NCI-H82 treated with DMSO at 0.1 percent for 48 hours (cell line): ENCODE results near the gene FNTB.

Experiments used
- DNase-seq: peaks from one replicate; lab custom pipeline; 2025; ENCODE audit not compliant: unreplicated experiment; lab: John Stamatoyannopoulos, UW

The FNTB gene

DNA sequence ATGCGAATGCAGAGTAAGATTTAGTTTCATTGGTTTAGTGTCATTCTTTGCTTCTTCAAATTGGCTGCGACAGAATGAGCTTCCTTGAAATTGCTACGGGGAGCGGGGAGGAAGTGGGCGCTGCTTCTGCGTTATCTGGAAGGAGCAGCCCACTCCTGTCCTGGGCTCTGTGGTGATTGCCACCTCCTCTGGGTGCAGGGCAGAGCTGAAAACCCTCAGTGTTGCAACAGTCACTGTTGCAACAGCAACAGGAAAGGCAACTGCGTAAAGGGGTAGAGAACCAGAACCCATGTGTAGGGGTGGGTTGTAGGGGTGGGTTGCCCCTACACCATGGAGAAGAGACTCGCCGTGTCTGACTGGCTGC is 57.9 kb downstream of the FNTB start:
- DNase-seq = no peak

DNA sequence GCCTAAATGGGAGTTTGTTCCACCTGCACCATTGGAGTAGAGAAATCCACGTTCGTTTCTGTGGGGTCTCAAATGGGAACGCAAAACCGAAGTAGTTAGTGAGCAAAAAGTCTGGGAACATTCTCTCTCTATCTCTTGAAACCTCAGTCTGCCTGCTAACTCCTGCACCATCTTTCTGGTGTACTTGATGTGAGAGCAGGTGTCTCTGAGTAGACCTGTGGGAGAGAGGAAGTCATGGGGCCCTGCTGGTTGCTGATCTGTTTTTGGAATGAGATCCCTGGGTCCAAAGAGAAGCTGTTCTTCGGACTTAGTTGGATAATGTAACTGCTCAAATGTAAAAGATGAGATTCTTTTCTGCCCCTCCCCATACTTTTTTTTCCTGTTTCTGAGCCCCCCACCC is 58.3 kb downstream of the FNTB start:
- DNase-seq = no peak

DNA sequence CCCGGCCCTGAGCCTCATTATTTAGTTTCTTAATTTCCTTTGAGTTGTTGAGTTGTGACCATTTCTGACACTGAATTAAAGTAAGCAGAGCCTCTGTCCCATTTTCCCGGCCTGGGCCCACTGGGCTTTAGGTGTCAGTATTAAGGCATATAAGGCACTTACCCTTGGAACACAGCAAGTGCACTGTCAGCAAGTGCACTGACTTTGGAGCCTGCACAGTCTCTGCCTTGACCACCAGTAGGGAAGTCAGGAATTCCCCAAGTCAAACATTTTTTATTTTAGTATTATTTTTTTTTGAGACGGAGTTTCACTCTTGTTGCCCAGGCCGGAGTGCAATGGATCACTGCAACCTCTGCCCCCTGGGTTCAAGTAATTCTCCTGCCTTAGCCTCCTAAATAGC is 59.0 kb downstream of the FNTB start:
- no peak for DNase-seq

DNA sequence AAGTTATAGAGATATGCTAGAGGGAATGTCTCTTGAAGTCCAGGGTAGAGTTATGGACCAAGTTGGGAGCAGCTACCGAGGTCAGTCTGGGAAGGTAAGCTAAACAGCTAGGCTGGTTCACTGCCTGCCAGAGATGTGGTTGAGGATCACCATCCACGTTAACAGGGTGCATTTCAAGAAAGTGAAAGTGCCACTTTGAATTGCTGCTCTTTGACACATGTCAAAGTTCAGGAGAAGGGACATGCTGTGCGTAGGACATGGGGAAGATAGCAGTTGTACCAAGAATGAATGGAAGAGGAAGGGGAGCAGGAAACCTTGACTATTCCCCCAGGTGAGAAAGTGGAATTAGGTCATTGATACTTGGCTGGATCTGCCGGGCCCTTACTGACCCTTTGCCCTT is 66.1 kb downstream of the FNTB start:
- no peak for DNase-seq

DNA sequence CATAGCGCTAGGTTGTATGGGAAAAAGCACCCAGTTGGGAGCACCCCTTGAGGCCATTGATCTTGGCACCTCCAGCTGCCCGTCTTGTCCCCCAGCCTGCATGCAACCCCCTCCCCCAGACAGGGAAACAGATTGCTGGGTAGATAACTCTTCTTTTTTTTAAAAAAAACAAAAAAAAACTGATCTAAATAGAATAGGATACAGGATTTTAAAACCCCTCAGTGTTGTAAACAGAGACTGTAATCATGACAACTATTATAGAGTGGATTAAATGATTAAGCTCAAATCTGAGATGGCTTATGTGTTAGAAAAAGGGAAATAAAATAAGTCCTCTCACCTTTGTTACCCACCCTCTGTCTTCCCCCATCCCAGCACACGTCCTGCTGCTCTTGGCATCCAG is 66.8 kb downstream of the FNTB start:
- DNase-seq = no peak

DNA sequence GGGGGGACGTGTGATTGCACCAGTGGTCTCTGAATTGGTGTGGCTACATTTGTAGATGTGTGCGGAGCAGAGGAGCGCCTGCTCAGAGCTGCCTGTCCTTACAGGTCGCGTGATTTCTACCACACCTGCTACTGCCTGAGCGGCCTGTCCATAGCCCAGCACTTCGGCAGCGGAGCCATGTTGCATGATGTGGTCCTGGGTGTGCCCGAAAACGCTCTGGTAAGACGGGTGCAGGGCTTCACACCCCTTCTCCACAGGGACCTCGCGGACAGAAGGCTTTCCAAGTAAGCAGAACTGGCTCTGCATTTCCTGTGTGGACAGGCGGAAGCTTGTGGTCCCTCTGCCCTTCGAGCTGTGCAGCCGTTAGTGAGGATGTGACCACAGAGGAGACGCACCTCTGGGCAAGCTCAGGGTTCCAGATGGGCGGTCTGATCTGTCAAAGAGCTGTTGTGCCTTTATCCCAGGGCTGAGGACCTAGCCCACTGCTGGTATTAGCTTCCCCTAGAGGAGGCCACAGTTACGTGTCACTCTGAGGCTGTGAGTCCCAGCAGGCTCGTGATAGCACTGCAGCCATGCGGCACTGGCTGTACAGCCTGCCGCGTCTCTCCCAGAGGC is 67.9 kb downstream of the FNTB start:
- no peak for DNase-seq

DNA sequence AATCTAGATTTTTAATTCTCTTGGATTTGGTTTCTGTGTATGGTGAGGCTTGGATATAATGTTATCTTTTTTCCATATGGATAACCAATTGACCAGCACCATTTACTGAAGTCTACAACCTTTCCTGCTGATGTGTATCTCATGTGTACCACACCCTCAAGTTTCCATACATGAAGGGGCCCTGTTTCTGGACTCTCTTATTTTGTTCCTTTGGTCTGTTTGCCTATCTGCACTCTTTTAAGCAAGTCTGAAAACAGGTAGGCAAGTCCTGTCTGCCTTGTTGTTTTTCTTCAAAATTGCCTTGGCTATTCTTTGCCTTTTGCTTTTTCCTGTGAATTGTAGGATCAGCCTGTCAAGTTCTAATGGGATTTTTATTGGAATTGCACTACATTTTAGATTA is 71.0 kb downstream of the FNTB start:
- DNase-seq = no peak

DNA sequence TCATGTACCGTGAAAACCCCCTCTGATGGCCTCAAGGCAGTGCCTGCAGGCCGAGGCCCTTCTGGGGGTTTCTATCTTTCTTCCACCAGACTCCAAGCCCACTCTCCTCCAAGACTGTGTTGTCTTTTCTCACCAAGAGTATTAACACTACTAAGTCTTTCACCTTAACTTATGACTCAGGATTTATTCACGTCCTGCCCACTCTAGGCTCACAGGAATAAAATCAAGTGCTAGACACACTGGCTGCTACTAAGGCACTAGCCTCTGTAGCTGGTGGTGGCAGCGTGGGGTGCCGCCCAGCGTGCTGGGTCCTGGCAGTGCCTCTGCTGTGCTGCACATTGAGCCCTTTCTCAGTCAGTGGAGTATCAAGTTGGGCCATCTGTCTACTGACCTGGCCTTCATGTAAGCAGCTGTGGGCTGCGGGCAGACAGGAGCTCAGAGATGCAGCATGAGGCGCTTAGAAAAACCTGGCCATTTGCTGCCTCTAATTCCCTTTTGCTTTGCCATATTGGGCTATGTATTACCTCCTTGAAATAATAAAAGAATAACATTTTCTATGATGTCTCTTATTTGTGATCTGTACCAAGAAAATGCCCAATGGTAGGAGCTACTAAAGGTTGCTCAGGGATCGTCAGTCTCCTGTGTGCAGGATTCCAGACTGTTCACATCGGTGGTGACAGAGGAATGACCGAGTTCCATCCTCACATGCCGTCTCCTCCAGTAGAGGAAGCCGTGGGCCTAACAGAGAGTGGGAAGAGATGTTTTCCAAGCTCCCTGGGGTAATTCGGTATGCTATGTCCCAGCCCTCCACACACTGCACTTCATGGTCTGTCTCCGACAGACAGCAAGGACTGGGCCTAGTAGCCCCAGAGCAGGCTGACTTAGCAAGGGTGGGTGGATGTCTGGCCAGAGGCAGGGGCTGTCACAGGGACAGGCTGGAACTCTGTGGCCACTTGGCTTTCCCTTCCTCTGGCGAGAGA is 75.7 kb downstream of the FNTB start:
- DNase-seq = no peak

DNA sequence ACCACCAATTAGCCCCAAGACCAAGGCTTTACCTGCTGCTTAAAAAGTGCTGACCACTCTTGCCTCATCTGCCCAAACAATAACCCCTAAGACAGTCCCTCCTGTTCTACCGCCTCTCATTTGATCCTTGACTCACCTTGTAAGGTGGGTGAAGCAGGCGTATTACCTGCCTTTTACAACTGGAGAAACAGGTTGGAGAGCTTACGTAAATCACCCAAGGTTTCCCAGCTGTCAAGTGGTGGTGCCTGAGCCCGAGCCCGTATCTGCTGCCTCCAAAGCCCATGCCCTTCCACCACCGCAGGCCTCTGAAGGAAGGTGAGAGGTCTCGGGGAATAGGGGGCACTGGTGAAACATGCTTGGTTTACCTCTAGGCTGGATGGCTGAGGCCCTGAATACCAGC is 79.0 kb downstream of the FNTB start:
- DNase-seq = no peak

DNA sequence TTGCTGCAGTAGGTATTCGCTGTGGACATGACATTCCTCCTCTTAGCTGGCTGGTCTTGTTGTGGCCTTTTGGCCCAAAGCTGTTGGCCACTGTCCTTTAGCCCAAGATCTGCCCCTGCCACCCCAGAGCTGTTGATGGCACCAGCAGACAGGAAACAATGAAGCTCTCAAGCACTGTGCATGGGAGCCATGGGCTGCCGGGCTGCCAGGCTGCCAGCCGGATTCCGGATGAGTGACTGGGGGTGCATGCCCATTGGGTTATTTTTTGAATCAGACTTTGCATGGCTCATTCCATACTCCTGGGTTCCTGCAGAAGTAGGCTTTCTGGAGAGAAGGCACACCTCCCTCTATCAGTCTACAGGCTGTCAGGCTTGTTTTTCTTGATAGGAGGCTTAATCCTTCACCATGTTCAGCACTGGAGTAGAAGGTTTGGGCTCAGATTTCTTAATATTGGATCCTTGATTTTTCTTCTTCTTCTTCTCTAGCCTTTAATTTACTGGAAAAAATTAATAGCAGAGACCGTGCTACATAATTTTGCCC is 83.2 kb downstream of the FNTB start:
- no peak for DNase-seq

DNA sequence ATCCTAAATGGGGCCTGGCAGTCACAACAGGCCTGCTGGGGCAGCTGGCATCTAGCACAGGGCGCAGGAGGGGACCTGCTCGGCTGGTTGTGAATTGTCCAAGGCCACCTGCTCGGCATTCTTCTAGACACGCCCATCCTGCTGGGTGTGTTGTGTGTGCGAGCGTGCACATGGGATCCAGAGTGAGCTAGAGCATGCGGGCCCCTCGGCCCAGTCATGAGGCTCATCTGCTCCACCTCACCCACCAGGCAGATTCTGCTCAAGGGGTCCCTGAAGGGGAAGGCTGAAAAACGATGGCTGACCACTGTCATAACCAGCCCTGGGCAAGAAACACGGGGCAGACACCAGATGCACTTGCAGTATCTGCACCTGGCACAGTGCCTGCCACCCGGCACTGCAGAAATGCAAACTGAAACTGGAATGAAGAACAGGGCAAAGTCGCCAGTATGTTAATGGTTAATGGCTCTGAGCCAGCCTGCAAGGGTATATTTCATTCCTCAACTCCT is 83.8 kb downstream of the FNTB start:
- no peak for DNase-seq

DNA sequence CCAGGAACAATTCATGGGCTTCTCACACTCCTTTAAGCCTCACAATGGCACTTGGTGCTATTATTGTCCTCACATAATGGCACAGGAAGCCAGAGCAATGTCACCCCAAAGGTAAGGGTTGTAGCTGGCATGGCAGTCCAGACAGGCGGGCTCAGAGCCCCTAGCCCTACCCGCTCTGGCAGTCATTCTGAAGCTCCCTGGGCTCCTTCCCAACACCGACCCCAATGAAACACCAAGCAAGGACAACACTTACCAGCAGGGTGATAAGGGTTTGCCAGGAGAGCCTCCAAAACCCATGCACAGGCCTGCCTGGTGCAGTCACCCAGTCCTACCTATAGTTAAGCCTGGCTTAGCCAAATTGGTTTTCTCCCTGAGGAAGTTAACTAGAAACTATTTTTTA is 84.8 kb downstream of the FNTB start:
- DNase-seq = no peak

DNA sequence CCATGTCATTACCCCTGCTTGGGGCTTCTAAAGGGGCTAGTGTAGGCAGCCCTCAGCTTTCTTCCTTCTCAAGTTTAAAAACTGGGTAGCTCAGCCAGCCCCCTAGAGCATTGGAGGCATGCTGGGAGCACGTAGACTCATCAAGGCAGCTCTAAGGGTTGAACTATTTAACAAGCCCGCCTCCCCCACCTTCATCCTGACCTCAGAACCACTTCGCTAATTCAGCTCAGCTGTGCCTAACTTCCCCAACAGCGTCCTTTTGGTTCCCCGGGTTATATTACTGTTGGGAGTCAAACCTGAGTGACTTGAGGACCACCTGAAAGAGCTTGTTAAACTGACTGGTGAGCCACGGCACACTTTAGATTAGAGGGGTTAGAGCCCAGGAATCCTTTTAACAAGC is 85.6 kb downstream of the FNTB start:
- no peak for DNase-seq

DNA sequence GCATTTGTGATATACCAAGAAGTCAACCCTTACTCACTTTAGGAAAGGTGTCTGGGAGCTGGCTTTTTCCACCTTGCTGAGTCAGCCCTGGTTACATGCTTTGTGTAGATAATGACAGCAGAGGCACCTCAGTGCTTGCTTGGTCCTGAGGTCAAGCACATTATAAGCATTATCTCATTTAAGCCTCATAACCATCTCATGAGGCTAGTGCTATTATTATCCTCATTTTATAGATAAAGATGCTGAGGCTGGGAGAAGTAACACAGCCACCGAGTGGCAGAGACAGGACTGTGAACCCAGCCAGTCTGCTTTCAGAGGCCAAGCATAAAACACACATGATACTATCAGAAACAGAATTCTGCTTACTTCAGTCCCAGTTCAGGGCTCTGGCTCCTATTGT is 86.2 kb downstream of the FNTB start:
- DNase-seq = no peak

DNA sequence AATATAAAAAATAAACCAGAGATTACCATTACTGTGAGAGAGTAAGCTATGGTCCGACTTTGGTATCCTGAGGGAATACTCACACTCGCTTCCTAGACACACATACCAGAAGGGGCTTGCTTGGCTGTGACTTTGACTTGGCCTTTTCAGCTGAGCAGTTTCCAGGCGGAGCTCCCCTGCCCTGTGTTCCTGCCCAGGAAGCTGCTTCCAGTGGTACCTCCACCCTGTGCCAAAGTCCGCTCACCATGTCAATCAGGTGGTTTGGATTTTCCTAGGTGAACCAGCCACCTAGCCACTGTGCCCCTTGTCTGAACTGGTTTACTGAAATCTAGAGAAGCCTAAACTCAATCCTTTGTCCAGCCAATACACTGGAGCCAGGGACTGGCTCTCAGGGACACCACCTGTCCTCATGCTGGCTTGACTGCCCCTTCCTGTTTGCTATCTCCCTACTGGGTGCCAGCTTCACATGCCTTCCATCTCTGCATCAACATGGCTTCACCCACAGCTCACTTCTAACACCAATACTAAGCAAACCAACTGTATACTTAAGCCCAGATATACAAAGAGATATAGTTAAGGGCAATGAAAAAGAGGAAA is 87.0 kb downstream of the FNTB start:
- DNase-seq = no peak

DNA sequence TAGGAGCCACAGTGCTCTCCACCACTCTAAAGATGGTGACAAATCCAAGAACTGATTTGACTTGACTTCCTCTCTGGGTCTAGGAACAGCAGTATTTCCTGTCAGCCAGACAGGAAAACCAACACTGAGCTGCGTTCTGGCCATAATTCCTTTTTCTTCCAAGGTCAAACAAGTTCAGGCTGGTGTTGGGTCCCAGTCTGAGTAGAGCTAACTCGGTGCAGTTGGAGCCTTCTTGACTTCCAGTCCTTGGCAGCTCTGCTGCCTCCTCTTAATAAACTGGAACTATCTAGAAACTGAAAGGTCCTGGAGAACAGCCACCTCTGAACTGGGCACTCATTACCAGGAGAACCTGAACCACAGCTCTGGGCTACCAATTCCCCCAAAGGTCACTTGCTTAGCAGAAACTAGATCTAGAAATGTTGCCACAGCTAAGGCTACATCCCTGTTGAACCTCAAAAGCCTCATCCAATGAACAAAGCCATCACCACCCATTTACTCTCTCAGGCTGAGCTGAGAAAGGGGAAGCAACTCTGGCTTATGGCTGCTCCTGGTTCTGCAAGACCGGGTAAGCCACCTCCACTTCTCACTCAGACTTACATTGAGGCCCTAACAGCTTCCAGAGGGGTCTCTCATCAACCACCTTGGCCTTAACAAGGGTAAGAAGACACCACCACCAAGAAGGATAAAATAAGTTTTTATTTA is 87.9 kb downstream of the FNTB start:
- no peak for DNase-seq

DNA sequence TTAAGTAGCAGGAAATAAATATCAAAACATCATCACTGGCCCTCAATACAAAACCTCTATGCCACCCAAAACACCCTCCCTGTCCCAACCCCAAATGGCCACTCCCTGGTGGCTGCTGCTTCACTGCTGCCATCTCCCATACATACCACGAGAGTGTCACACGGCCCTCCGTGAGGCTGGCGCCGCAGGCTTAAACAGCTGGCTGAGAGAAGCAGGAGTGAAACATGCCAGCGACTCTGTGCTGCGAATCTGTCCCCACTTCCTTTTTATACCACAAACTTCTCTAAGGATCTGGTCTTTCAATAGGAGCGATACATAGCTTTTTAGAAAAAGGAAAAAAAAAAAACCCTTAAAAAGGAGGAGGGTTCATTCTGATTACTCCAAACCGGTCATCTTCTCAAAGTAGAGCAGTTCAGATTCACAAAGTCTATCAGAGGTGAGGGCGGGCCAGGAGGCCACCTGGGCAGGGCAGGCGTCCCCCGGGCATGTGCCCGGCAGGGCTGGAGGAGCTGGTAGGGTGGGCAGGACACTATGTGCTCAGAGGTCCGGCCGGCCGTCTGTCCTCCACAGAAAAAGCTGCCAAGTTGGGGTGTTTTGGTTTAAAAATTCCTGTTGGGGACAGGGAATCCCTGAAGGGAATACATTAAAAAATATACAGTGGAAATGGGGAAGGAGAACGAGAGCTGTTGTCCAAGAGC is 89.1 kb downstream of the FNTB start:
- no peak for DNase-seq

DNA sequence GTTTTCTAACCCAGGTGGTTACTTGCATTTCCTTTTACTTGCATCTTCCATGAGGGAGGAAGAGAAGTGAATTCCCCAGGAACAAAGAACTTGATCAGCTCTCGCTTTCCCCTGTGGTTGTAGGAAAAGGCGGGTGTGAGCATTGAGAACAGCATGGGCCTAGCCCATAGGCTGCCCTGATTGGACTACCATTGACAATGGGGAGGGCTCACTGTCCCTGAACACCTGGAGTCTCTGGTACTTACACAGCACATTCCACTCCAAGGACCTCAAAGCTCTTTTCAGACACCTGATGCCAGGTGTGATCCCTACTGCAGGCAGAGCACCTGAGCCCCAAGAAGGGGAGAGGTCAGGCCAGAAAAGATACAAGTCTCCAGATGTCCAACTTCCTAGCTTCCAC is 90.6 kb downstream of the FNTB start:
- DNase-seq = no peak

DNA sequence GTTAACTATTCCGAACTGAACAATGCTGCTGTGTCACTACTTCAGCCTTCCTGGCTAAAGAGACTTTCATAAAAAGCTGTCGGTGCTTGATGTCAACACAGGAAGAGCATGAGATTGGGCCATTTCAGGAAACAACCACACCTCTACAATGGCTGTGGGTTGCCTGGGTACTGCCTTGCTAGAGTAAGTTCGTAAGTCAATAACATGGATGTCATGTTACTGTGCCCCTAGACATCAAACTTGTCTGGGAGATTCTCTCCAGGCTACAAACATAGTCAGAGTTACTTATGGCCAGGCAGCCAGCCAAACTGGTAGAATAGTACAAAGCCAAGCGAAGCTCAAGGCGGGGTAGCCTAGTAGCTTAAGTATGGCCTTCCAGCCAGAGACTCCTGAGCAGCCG is 92.5 kb downstream of the FNTB start:
- DNase-seq = no peak

DNA sequence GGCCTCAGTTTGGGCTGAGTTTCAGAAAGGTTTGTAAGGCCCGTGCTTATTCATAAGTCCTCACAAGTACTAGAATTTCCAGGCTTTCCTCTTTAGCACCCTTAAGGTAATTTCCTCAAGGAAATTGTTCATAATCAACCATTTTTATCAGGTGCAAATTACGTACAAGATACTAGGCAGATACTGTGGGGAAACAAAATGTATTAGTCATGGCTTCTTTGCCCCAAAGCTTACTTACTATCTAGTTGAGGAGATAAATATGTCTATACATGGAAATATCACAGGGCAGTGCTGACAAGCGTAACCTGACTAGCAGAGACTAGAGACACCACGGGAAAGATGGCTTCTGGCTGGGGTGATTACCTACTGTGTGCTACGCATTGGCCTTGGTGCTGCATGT is 93.1 kb downstream of the FNTB start:
- DNase-seq = no peak
